H9 (cell line): ENCODE results near the gene SOX18. TPM values are rescaled to one million over a fixed set of nuclear protein-coding genes. Genes with fewer than 3 reads are reported as not detected.

Experiments
- DNase-seq: peaks from one replicate; pipeline ENCODE4 v3.0.0-alpha.2; 2017
- H2AFZ ChIP-seq: one replicate; pipeline ENCODE4 v1.6.1; 2013; ENCODE audit warnings: mild to moderate bottlenecking, low read length, control low read depth, moderate library complexity
- H2AK5ac ChIP-seq: 2 replicates; pipeline ENCODE4 v1.6.1; 2013; ENCODE audit warnings: low read length, control low read depth, mixed read lengths; ENCODE audit not compliant: insufficient read length
- H2BK120ac ChIP-seq: one replicate; pipeline ENCODE4 v1.6.1; 2013; ENCODE audit warnings: low read depth, mild to moderate bottlenecking, low read length, control low read depth, inconsistent platforms; ENCODE audit not compliant: poor library complexity, severe bottlenecking
- H2BK12ac ChIP-seq: 2 replicates; pipeline ENCODE4 v1.6.1; 2013; ENCODE audit warnings: low read length, control low read depth, mixed read lengths, low read depth; ENCODE audit not compliant: insufficient read length
- H2BK15ac ChIP-seq: 2 replicates; pipeline ENCODE4 v1.6.1; 2013; ENCODE audit warnings: low read depth, low read length, control low read depth
- H2BK20ac ChIP-seq: one replicate; pipeline ENCODE4 v1.6.1; 2013; ENCODE audit warnings: low read depth, mild to moderate bottlenecking, low read length, control low read depth, inconsistent platforms; ENCODE audit not compliant: poor library complexity, severe bottlenecking
- H2BK5ac ChIP-seq: 2 replicates; pipeline ENCODE4 v1.6.1; 2013; ENCODE audit warnings: low read length, control low read depth, mixed read lengths; ENCODE audit not compliant: insufficient read length
- H3K14ac ChIP-seq: 2 replicates; pipeline ENCODE4 v1.6.1; 2013; ENCODE audit warnings: low read length, control low read depth; ENCODE audit not compliant: insufficient read depth
- H3K18ac ChIP-seq: 2 replicates; pipeline ENCODE4 v1.6.1; 2013; ENCODE audit warnings: low read depth, mild to moderate bottlenecking, mixed read lengths, low read length, control low read depth; ENCODE audit not compliant: insufficient read length
- H3K23ac ChIP-seq: 2 replicates; pipeline ENCODE4 v1.6.1; 2013; ENCODE audit warnings: low read length, control low read depth, mixed read lengths, low read depth; ENCODE audit not compliant: insufficient read length
- H3K23me2 ChIP-seq: 2 replicates; pipeline ENCODE4 v1.6.1; 2013; ENCODE audit warnings: low read depth, mild to moderate bottlenecking, mixed read lengths, low read length, control low read depth; ENCODE audit not compliant: insufficient read length, poor library complexity, severe bottlenecking
- H3K27ac ChIP-seq: 2 replicates; pipeline ENCODE4 v1.5.1; 2013; ENCODE audit warnings: low read length, control low read depth, mixed read lengths, low read depth; ENCODE audit not compliant: insufficient read length
- H3K27me3 ChIP-seq: 2 replicates; pipeline ENCODE4 v1.6.1; 2013; ENCODE audit warnings: low read length, control low read depth, inconsistent platforms; ENCODE audit not compliant: insufficient read depth
- H3K4ac ChIP-seq: 2 replicates; pipeline ENCODE4 v1.6.1; 2013; ENCODE audit warnings: low read depth, mild to moderate bottlenecking, control low read depth, inconsistent platforms, low read length, moderate library complexity
- H3K4me1 ChIP-seq: 2 replicates; pipeline ENCODE4 v1.6.1; 2013; ENCODE audit warnings: low read length, control low read depth, inconsistent platforms; ENCODE audit not compliant: insufficient read depth
- H3K4me2 ChIP-seq: 2 replicates; pipeline ENCODE4 v1.6.1; 2013; ENCODE audit warnings: low read length, control low read depth, mixed read lengths; ENCODE audit not compliant: insufficient read length, insufficient read depth
- H3K56ac ChIP-seq: 2 replicates; pipeline ENCODE4 v1.6.1; 2013; ENCODE audit warnings: low read depth, mild to moderate bottlenecking, mixed read lengths, low read length, control low read depth; ENCODE audit not compliant: insufficient read length
- H3K79me1 ChIP-seq: 2 replicates; pipeline ENCODE4 v1.6.1; 2013; ENCODE audit warnings: low read depth, mild to moderate bottlenecking, moderate library complexity, low read length, control low read depth, inconsistent platforms; ENCODE audit not compliant: insufficient read depth, poor library complexity, severe bottlenecking
- H3K79me2 ChIP-seq: 2 replicates; pipeline ENCODE4 v1.6.1; 2013; ENCODE audit warnings: low read length, control low read depth, inconsistent platforms; ENCODE audit not compliant: insufficient read depth
- H3K9ac ChIP-seq: 2 replicates; pipeline ENCODE4 v1.6.1; 2013; ENCODE audit warnings: low read length, control low read depth, mixed read lengths; ENCODE audit not compliant: insufficient read length; ENCODE audit errors: extremely low read depth
- H3K9me3 ChIP-seq: one replicate; pipeline ENCODE4 v1.6.1; 2013; ENCODE audit warnings: low read depth, low read length, inconsistent platforms; ENCODE audit not compliant: control insufficient read depth
- H3T11ph ChIP-seq: one replicate; pipeline ENCODE4 v1.6.1; 2013; ENCODE audit warnings: mild to moderate bottlenecking, low read length, control low read depth, inconsistent platforms
- H4K20me1 ChIP-seq: one replicate; pipeline ENCODE4 v1.6.1; 2013; ENCODE audit not compliant: control insufficient read depth, insufficient read length, insufficient read depth
- H4K5ac ChIP-seq: 2 replicates; pipeline ENCODE4 v1.6.1; 2013; ENCODE audit warnings: low read depth, mild to moderate bottlenecking, mixed read lengths, low read length, control low read depth; ENCODE audit not compliant: insufficient read length
- H4K8ac ChIP-seq: replicated peaks from 2 replicates; pipeline ENCODE4 v1.6.1; 2013; ENCODE audit warnings: low read length, control low read depth, mixed read lengths, low read depth; ENCODE audit not compliant: insufficient read length
- H4K91ac ChIP-seq: 2 replicates; pipeline ENCODE4 v1.6.1; 2013; ENCODE audit warnings: low read depth, mild to moderate bottlenecking, moderate library complexity, mixed read lengths, low read length, control low read depth; ENCODE audit not compliant: insufficient read length
- H3K27ac Mint-ChIP-seq, 3 experiments: 2 replicates in 2 of 3; 3 replicates in 1 of 3; pipeline ENCODE4 v1.8.0; 2020 to 2021; ENCODE audit warnings: mixed read lengths in 3 of 3, mild to moderate bottlenecking in 1 of 3, moderate library complexity in 1 of 3
- H3K27me3 Mint-ChIP-seq: 2 replicates; pipeline ENCODE4 v1.8.0; 2021; ENCODE audit warnings: low read depth, mild to moderate bottlenecking, moderate library complexity, mixed read lengths
- H3K36me3 Mint-ChIP-seq, 3 experiments: 2 replicates in 2 of 3; 3 replicates in 1 of 3; pipeline ENCODE4 v1.8.0; 2020 to 2021; ENCODE audit warnings: low read depth in 3 of 3, mixed read lengths in 3 of 3; ENCODE audit not compliant: insufficient read depth in 1 of 3
- H3K4me1 Mint-ChIP-seq, 2 experiments: 2 replicates each; pipeline ENCODE4 v1.8.0; 2020; ENCODE audit warnings: mixed read lengths in 2 of 2
- H3K4me3 Mint-ChIP-seq, 2 experiments: 2 replicates in 1 of 2; 3 replicates in 1 of 2; pipeline ENCODE4 v1.8.0; 2020 to 2021; ENCODE audit warnings: mild to moderate bottlenecking in 2 of 2, mixed read lengths in 2 of 2, moderate library complexity in 1 of 2
- H3K9me3 Mint-ChIP-seq, 2 experiments: 2 replicates in 1 of 2; 3 replicates in 1 of 2; pipeline ENCODE4 v1.8.0; 2020; ENCODE audit warnings: mild to moderate bottlenecking in 2 of 2, mixed read lengths in 2 of 2, moderate library complexity in 1 of 2
- WGBS: extraction: QIAGEN DNeasy Blood & Tissue Kit; methylation state at CpG from one replicate; pipeline ENCODE4 v1.1.7; 2013; ENCODE audit warnings: missing lambda C conversion rate, low lambda C conversion rate, mixed read lengths; ENCODE audit not compliant: insufficient read length; ENCODE audit errors: extremely low coverage; 5-methylcytosine and 5-hydroxymethylcytosine counted together
- total RNA-seq: library from RNA; stranded (reverse); gene quantifications from 2 replicates; pipeline ENCODE4 v1.2.1, GENCODE V29; 2021
- TF ChIP-seq, protein P1 (sequence below): fragments of 200-600 bp; sonication (generic); conservative IDR thresholded peaks from 3 replicates; pipeline ENCODE4 v1.8.0; 2021; ENCODE audit warnings: antibody characterized with exemption, mild to moderate bottlenecking

Gene SOX18
- total RNA-seq, 1 experiment from 2014 or later: 2.0 TPM

DNA sequence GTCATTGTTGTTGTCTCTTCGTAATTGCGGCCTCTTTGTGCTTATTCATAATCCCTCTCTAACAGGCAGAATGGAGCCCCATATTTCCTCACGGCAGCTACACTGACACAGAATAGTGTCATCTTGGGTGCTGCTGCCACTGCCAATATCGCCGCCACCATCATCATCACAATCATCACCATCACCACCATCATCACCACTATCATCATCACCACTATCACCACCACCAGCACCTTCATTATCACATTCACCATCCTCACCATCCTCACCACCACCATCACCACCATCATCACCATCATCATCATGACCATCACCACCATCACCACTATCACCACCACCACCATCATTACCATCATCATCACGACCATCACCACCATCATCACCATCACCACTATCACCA, 47.1 kb upstream of the SOX18 start:
- H3K27ac ChIP-seq: no peak overlapping the region
- H2BK120ac ChIP-seq: no peak overlapping the region
- H2AFZ ChIP-seq: no peak overlapping the region
- H3K9me3 ChIP-seq: no peaks in the 10 kb centered on the region
- peaks cover 6 to 9% of the 10 kb centered on the region in 2 experiments for H3K4me1 Mint-ChIP-seq
- H3K4ac ChIP-seq: no peak overlapping the region
- no peak overlapping the region for H3K4me3 Mint-ChIP-seq
- no peaks in the 10 kb centered on the region for H4K20me1 ChIP-seq
- no peak overlapping the region for H2AK5ac ChIP-seq
- H3T11ph ChIP-seq: no peak overlapping the region
- no peaks in the 10 kb centered on the region for H3K79me1 ChIP-seq
- TF ChIP-seq, protein P1, sequence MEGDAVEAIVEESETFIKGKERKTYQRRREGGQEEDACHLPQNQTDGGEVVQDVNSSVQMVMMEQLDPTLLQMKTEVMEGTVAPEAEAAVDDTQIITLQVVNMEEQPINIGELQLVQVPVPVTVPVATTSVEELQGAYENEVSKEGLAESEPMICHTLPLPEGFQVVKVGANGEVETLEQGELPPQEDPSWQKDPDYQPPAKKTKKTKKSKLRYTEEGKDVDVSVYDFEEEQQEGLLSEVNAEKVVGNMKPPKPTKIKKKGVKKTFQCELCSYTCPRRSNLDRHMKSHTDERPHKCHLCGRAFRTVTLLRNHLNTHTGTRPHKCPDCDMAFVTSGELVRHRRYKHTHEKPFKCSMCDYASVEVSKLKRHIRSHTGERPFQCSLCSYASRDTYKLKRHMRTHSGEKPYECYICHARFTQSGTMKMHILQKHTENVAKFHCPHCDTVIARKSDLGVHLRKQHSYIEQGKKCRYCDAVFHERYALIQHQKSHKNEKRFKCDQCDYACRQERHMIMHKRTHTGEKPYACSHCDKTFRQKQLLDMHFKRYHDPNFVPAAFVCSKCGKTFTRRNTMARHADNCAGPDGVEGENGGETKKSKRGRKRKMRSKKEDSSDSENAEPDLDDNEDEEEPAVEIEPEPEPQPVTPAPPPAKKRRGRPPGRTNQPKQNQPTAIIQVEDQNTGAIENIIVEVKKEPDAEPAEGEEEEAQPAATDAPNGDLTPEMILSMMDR: no peak
- H3K36me3 Mint-ChIP-seq: peaks cover 2 to 5% (median 2%) of the 10 kb centered on the region in 3 experiments; a peak in 5 of 7 replicates
- no peak overlapping the region for H2BK15ac ChIP-seq
- no peak overlapping the region for H3K4me2 ChIP-seq
- H3K23me2 ChIP-seq: no peaks in the 10 kb centered on the region
- no peak for DNase-seq
- no peaks in the 10 kb centered on the region for H3K79me2 ChIP-seq
- H3K56ac ChIP-seq: no peak overlapping the region
- no peaks in the 10 kb centered on the region; the same call in 1 of the 2 replicates for H3K4me1 ChIP-seq
- H2BK5ac ChIP-seq: no peak overlapping the region
- H3K23ac ChIP-seq: no peak overlapping the region
- no peak overlapping the region; a peak in 1 of 7 replicates for H3K27ac Mint-ChIP-seq
- no peak overlapping the region for H4K8ac ChIP-seq
- H3K14ac ChIP-seq: no peak overlapping the region
- H2BK20ac ChIP-seq: no peak overlapping the region
- no peak overlapping the region for H3K18ac ChIP-seq
- no peak overlapping the region for H2BK12ac ChIP-seq
- no CpG with 5 or more reads among the region's 6 CpGs for WGBS
- no peaks in the 10 kb centered on the region; the same call in 1 of the 2 replicates for H3K27me3 ChIP-seq
- no peak overlapping the region for H3K9ac ChIP-seq
- H4K91ac ChIP-seq: no peak overlapping the region
- H3K27me3 Mint-ChIP-seq: peaks cover 32% of the 10 kb centered on the region
- no peak overlapping the region for H4K5ac ChIP-seq
- H3K9me3 Mint-ChIP-seq: peaks cover 5% of the 10 kb centered on the region in 2 experiments
